ENCODE data around the gene SUCO. TPM values are rescaled to one million over a fixed set of nuclear protein-coding genes. Genes with fewer than 3 reads are reported as not detected.

The SUCO gene
- polyA plus RNA-seq, 1 donor (not counting 4 experiments of a cell fraction or from before 2014, with no cell fraction given), result 13.8 TPM

- Histone ChIP-seq H2AFZ (ENCODE audit: control insufficient read depth, low read length) (no peak overlapping the region), H3K27ac (ENCODE audit: control insufficient read depth, insufficient read depth, low read length) (no peak overlapping the region), H3K4me1 (ENCODE audit: control insufficient read depth, extremely low read depth, insufficient read depth, low read length) (no peaks in the 10 kb centered on the region), H3K4me2 (ENCODE audit: control insufficient read depth, extremely low read depth, insufficient read depth, low read depth, low read length) (no peak overlapping the region), H3K9ac (ENCODE audit: control insufficient read depth, extremely low read depth, insufficient read depth, low read length) (no peak overlapping the region), H4K20me1 (ENCODE audit: control insufficient read depth, extremely low read depth, insufficient read depth, low read length) (no peaks in the 10 kb centered on the region), H3K27me3 (ENCODE audit: control insufficient read depth, extremely low read depth, insufficient read depth, low read length) (no peaks in the 10 kb centered on the region), H3K4me3 (ENCODE audit: control insufficient read depth in 2 of 3, extremely low read depth in 1 of 3, insufficient read depth in 2 of 3, low read depth in 1 of 3, low read length in 3 of 3) (no peak overlapping the region), H3K9me1 (ENCODE audit: control insufficient read depth, extremely low read depth, insufficient read depth, low read length) (no peaks in the 10 kb centered on the region), H3K79me2 (ENCODE audit: control insufficient read depth, insufficient read depth, low read length) (no peaks in the 10 kb centered on the region), H3K36me3 (ENCODE audit: control insufficient read depth in 2 of 2, extremely low read depth in 1 of 2, insufficient read depth in 2 of 2, low read length in 2 of 2) (peaks cover 0 to 8% of the 10 kb centered on the region in 2 experiments), H3K9me3 (ENCODE audit: control insufficient read depth, low read depth, low read length) (no peaks in the 10 kb centered on the region)
- TF ChIP-seq EZH2 (IDR thresholded peaks at IDR 0.05; ENCODE audit: low read length), result no peak
- TF ChIP-seq, protein P1, sequence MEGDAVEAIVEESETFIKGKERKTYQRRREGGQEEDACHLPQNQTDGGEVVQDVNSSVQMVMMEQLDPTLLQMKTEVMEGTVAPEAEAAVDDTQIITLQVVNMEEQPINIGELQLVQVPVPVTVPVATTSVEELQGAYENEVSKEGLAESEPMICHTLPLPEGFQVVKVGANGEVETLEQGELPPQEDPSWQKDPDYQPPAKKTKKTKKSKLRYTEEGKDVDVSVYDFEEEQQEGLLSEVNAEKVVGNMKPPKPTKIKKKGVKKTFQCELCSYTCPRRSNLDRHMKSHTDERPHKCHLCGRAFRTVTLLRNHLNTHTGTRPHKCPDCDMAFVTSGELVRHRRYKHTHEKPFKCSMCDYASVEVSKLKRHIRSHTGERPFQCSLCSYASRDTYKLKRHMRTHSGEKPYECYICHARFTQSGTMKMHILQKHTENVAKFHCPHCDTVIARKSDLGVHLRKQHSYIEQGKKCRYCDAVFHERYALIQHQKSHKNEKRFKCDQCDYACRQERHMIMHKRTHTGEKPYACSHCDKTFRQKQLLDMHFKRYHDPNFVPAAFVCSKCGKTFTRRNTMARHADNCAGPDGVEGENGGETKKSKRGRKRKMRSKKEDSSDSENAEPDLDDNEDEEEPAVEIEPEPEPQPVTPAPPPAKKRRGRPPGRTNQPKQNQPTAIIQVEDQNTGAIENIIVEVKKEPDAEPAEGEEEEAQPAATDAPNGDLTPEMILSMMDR (optimal IDR thresholded peaks at IDR 0.05 in 1 of 3, IDR thresholded peaks at IDR 0.05 in 1 of 3, conservative IDR thresholded peaks at IDR 0.05 in 1 of 3; ENCODE audit: extremely low read depth in 1 of 3, insufficient read depth in 2 of 3, low read length in 3 of 3), result no peak
- dilution Hi-C loops (cut with MboI; ENCODE audit: extremely low pct_ligation_motif_present, low sequenced_read_pairs), result no loop called here
- FAIRE-seq (no peak), DNase-seq (ENCODE audit: low read depth, low spot score) (no peak)
Measured at GRCh38 chr1:172567720-172568119, 34.8 kb downstream of the SUCO start.

- H3K4me3 ChIP-seq (ENCODE audit: control insufficient read depth in 2 of 3, extremely low read depth in 1 of 3, insufficient read depth in 2 of 3, low read depth in 1 of 3, low read length in 3 of 3), result no peak overlapping the region
- H2AFZ ChIP-seq (ENCODE audit: control insufficient read depth, low read length), result no peak overlapping the region
- no peaks in the 10 kb centered on the region for H3K9me3 ChIP-seq (ENCODE audit: control insufficient read depth, low read depth, low read length)
- no peak overlapping the region for H3K27ac ChIP-seq (ENCODE audit: control insufficient read depth, insufficient read depth, low read length)
- H3K9me1 ChIP-seq (ENCODE audit: control insufficient read depth, extremely low read depth, insufficient read depth, low read length), result no peaks in the 10 kb centered on the region
- no peak overlapping the region for H3K9ac ChIP-seq (ENCODE audit: control insufficient read depth, extremely low read depth, insufficient read depth, low read length)
- no peaks in the 10 kb centered on the region for H3K36me3 ChIP-seq (ENCODE audit: control insufficient read depth in 2 of 2, extremely low read depth in 1 of 2, insufficient read depth in 2 of 2, low read length in 2 of 2)
- TF ChIP-seq EZH2 (IDR thresholded peaks at IDR 0.05; ENCODE audit: low read length), result no peak
- TF ChIP-seq, protein P1 (optimal IDR thresholded peaks at IDR 0.05 in 1 of 3, IDR thresholded peaks at IDR 0.05 in 1 of 3, conservative IDR thresholded peaks at IDR 0.05 in 1 of 3; ENCODE audit: extremely low read depth in 1 of 3, insufficient read depth in 2 of 3, low read length in 3 of 3), result no peak
- H3K27me3 ChIP-seq (ENCODE audit: control insufficient read depth, extremely low read depth, insufficient read depth, low read length), result no peaks in the 10 kb centered on the region
- no peak overlapping the region for H3K4me2 ChIP-seq (ENCODE audit: control insufficient read depth, extremely low read depth, insufficient read depth, low read depth, low read length)
- FAIRE-seq (no peak), DNase-seq (ENCODE audit: low read depth, low spot score) (no peak)
- dilution Hi-C loops (cut with MboI; ENCODE audit: extremely low pct_ligation_motif_present, low sequenced_read_pairs), result no loop called here
- H4K20me1 ChIP-seq (ENCODE audit: control insufficient read depth, extremely low read depth, insufficient read depth, low read length), result no peaks in the 10 kb centered on the region
- H3K4me1 ChIP-seq (ENCODE audit: control insufficient read depth, extremely low read depth, insufficient read depth, low read length), result no peaks in the 10 kb centered on the region
- no peaks in the 10 kb centered on the region for H3K79me2 ChIP-seq (ENCODE audit: control insufficient read depth, insufficient read depth, low read length)
Measured at GRCh38 chr1:172574080-172574479, 41.1 kb downstream of the SUCO start.

Measured in keratinocyte (primary cell).